Left lobe of liver (tissue), 2 donors: ENCODE measurements around the gene TMED10. TPM values are rescaled to one million over a fixed set of nuclear protein-coding genes. Genes with fewer than 3 reads are reported as not detected.

Experiments
- ATAC-seq: fragments of 200-7000 bp; cut with Tn5 transposase; one replicate; pipeline ENCODE4 v1.9.1; 2020; ENCODE audit warnings: mild to moderate bottlenecking, moderate library complexity
- DNase-seq: peaks from one replicate; pipeline ENCODE4 v3.0.0-alpha.2; 2020; ENCODE audit warnings: low spot score
- total RNA-seq: library from RNA; stranded (reverse); gene quantifications from one replicate; pipeline ENCODE4 v1.2.1, GENCODE V29; 2021
- donor health status: DM: no; HTN: no; CAD: no; lungs with moderate emphysema.
- donor health status: DM: no; HTN: yes; CAD: no.

Gene TMED10
- total RNA-seq: 275 TPM

- ATAC-seq: peak; percentile 90
- DNase-seq: peak; percentile 89
Observed at GRCh38 chr14:75176142-75176820, at the start of gene TMED10. Gene TMED10, minus strand, starts transcription at chr14:75176612. Its CDS starts 33 bp downstream, at chr14:75176579.

- ATAC-seq: no peak
- DNase-seq: no peak
Observed at GRCh38 chr14:75224561-75224960, 48.1 kb upstream of the TMED10 start.

- ATAC-seq: peak; percentile 32
Observed at GRCh38 chr14:75223664-75224154, 47.3 kb upstream of the TMED10 start.

GRCh38 chr14:75222208-75222701 lies 45.8 kb upstream of the TMED10 start:
- DNase-seq (no peak), ATAC-seq (peak; percentile 65)

More at GRCh38 chr14:75223664-75224154, 47.3 kb upstream of the TMED10 start:
- no peak for DNase-seq

- no peak for ATAC-seq
- no peak for DNase-seq
Observed at GRCh38 chr14:75221797-75222196, 45.4 kb upstream of the TMED10 start.

GRCh38 chr14:75220156-75220555 lies 43.7 kb upstream of the TMED10 start:
- no peak for ATAC-seq
- no peak for DNase-seq

- DNase-seq (no peak), ATAC-seq (no peak)
Observed at GRCh38 chr14:75217508-75218206, 41.2 kb upstream of the TMED10 start.

GRCh38 chr14:75216427-75217006 lies 40.1 kb upstream of the TMED10 start:
- DNase-seq (peak; percentile 59), ATAC-seq (peak; percentile 88)

- no peak for DNase-seq
- ATAC-seq: no peak
Observed at GRCh38 chr14:75215520-75215919, 39.1 kb upstream of the TMED10 start.

GRCh38 chr14:75214558-75214957 lies 38.1 kb upstream of the TMED10 start:
- ATAC-seq: no peak

GRCh38 chr14:75213172-75213571 lies 36.8 kb upstream of the TMED10 start:
- no peak for ATAC-seq
- no peak for DNase-seq

More at GRCh38 chr14:75214558-75214957, 38.1 kb upstream of the TMED10 start:
- DNase-seq: no peak

GRCh38 chr14:75208843-75209242 lies 32.4 kb upstream of the TMED10 start:
- ATAC-seq: no peak
- no peak for DNase-seq

- ATAC-seq (peak; percentile 39), DNase-seq (no peak)
Observed at GRCh38 chr14:75206190-75206589, 29.8 kb upstream of the TMED10 start.

GRCh38 chr14:75205591-75205990 lies 29.2 kb upstream of the TMED10 start:
- no peak for ATAC-seq
- no peak for DNase-seq

- ATAC-seq (no peak), DNase-seq (no peak)
Observed at GRCh38 chr14:75204116-75204515, 27.7 kb upstream of the TMED10 start.

GRCh38 chr14:75202657-75203056 lies 26.2 kb upstream of the TMED10 start:
- DNase-seq (no peak), ATAC-seq (no peak)

GRCh38 chr14:75201087-75201486 lies 24.7 kb upstream of the TMED10 start:
- ATAC-seq (no peak), DNase-seq (no peak)

- ATAC-seq (no peak), DNase-seq (no peak)
Observed at GRCh38 chr14:75200451-75200850, 24.0 kb upstream of the TMED10 start.

GRCh38 chr14:75198291-75198933 lies 22.0 kb upstream of the TMED10 start:
- DNase-seq: no peak

GRCh38 chr14:75197338-75197737 lies 20.9 kb upstream of the TMED10 start:
- no peak for DNase-seq
- ATAC-seq: no peak

More at GRCh38 chr14:75198291-75198933, 22.0 kb upstream of the TMED10 start:
- ATAC-seq: peak; percentile 41

GRCh38 chr14:75196468-75196867 lies 20.1 kb upstream of the TMED10 start:
- ATAC-seq: peak; percentile 62
- DNase-seq: no peak
